ENCODE results near the gene RNF220.

- TF ChIP-seq CTCF (IDR thresholded peaks at IDR 0.05) (no peak), POLR2A (IDR thresholded peaks at IDR 0.05) (no peak)
These were observed 230.4 kb downstream of the RNF220 start for GRCh38 chr1:44635439-44635838.

Data from body of pancreas (tissue), 4 donors.